GM12878 (cell line): Measurements from ENCODE around the gene SRGAP1. TPM values are rescaled to one million over a fixed set of nuclear protein-coding genes. Genes with fewer than 3 reads are reported as not detected.

ENCODE experiments used
- ATAC-seq: fragments of 200-7000 bp; cut with Tn5 transposase; 3 replicates; pipeline ENCODE4 v1.9.1; 2020; ENCODE audit warnings: mild to moderate bottlenecking, moderate library complexity
- BruUV-seq: library from RNA; stranded (reverse); fragments of 400-500 nt; replicated peaks from 2 replicates; lab custom pipeline; 2021; lab: Mats Ljungman, UMichigan
- CTCF ChIA-PET: fragments of 300-600 bp; sonication (Branson Sonifier 250); formaldehyde crosslinking; extraction: SDS; loops from one replicate; lab custom pipeline; 2021; ENCODE audit warnings: inconsistent platforms; lab: Yijun Ruan, JAX
- POLR2A ChIA-PET: fragments of 350-600 bp; formaldehyde crosslinking; extraction: SDS; loops from one replicate; lab custom pipeline; 2021; ENCODE audit warnings: inconsistent platforms; lab: Charles Lee
- RAD21 ChIA-PET: fragments of 300-600 bp; sonication (Branson Sonifier 250); formaldehyde crosslinking; loops from one replicate; lab custom pipeline; 2023; ENCODE audit warnings: antibody characterized with exemption; ENCODE audit not compliant: unreplicated experiment; lab: Charles Lee
- SMC1A ChIA-PET: fragments of 300-600 bp; sonication (Branson Sonifier 250); formaldehyde crosslinking; loops from one replicate; lab custom pipeline; 2023; ENCODE audit not compliant: unreplicated experiment, uncharacterized antibody; lab: Charles Lee
- DNase-seq: peaks from one replicate; pipeline ENCODE4 v3.0.0-alpha.2; 2011; ENCODE audit warnings: low read depth, low spot score
- FAIRE-seq: peaks from 3 replicates; lab custom pipeline; 2011; peaks lifted over from hg19 to GRCh38; lab: Jason Lieb, UNC
- H2AFZ ChIP-seq: 2 replicates; pipeline ENCODE4 v1.6.0; 2011; ENCODE audit warnings: low read depth, low read length, control low read depth; ENCODE audit not compliant: control insufficient read depth
- H3K27ac ChIP-seq: 2 replicates; pipeline ENCODE4 v1.5.1; 2011; ENCODE audit warnings: control low read depth; ENCODE audit not compliant: control insufficient read depth, insufficient read depth
- H3K27me3 ChIP-seq, 2 experiments: replicated peaks in 1 of 2; 2 replicates each; pipeline versions ENCODE4 v1.6.0 to v1.6.1; 2011; ENCODE audit warnings: low read length in 1 of 2; ENCODE audit not compliant: control insufficient read depth in 2 of 2, insufficient read depth in 2 of 2
- H3K36me3 ChIP-seq, 2 experiments: 2 replicates each; pipeline ENCODE4 v1.5.1; 2011; ENCODE audit warnings: low read length in 1 of 2; ENCODE audit not compliant: control insufficient read depth in 2 of 2, insufficient read depth in 2 of 2
- H3K4me1 ChIP-seq: 2 replicates; pipeline ENCODE4 v1.6.1; 2011; ENCODE audit warnings: mild to moderate bottlenecking, low read length, moderate library complexity, mixed read lengths; ENCODE audit not compliant: control insufficient read depth, insufficient read depth
- H3K4me2 ChIP-seq: 2 replicates; pipeline ENCODE4 v1.6.0; 2011; ENCODE audit warnings: control low read depth; ENCODE audit not compliant: control insufficient read depth, insufficient read depth
- H3K4me3 ChIP-seq: fragments of 200-600 bp; sonication (generic); 2 replicates; pipeline ENCODE4 v1.5.1; 2016
- H3K79me2 ChIP-seq: 2 replicates; pipeline ENCODE4 v1.6.0; 2011; ENCODE audit warnings: low read length; ENCODE audit not compliant: control insufficient read depth, insufficient read depth
- H3K9ac ChIP-seq: 2 replicates; pipeline ENCODE4 v1.8.0; 2011; ENCODE audit warnings: low read length, control low read depth, mixed read lengths; ENCODE audit not compliant: control insufficient read depth, insufficient read depth
- H3K9me3 ChIP-seq: replicated peaks from 3 replicates; pipeline ENCODE4 v1.5.1; 2011; ENCODE audit warnings: mild to moderate bottlenecking, low read length; ENCODE audit not compliant: control insufficient read depth, insufficient read depth
- H4K20me1 ChIP-seq: 2 replicates; pipeline ENCODE4 v1.6.0; 2011; ENCODE audit not compliant: control insufficient read depth, insufficient read depth
- RELB ChIP-seq: fragments of 450-650 bp; IDR thresholded peaks from 2 replicates; pipeline ENCODE4 v1.6.1; 2017; ENCODE audit warnings: low read depth, mild to moderate bottlenecking, moderate library complexity
- WGBS: methylation state at CpG from one replicate; pipeline ENCODE4 v1.1.6; 2016; ENCODE audit warnings: low lambda C conversion rate; ENCODE audit not compliant: insufficient replicate concordance, insufficient coverage; ENCODE audit errors: missing lambda C conversion rate; 5-methylcytosine and 5-hydroxymethylcytosine counted together
- in situ Hi-C: fragments of 300-500 bp; cut with MboI; formaldehyde crosslinking; loops from 9 replicates; pipeline ENCODE4 v1.14.3; 2018; ENCODE audit warnings: mixed read lengths
- intact Hi-C: fragments of 100-400 bp; cut with micrococcal nuclease; formaldehyde crosslinking; loops from one replicate; pipeline ENCODE4 v1.14.2; 2022; ENCODE audit not compliant: unreplicated experiment
- polyA plus RNA-seq, 11 experiments: library from polyadenylated mRNA; depleted of rRNA in 4 of 11; unstranded in 6 of 11; stranded (reverse) in 5 of 11; fragments of >200 nt; fragmentation: Nextera tagmentation in 4 of 11; fragmentation: Illumina TruSeq in 1 of 11; extraction: Ambion mirVana in 4 of 11; extraction: Trizol in 1 of 11; gene quantifications; 1 replicate in 1 of 11; 2 replicates in 10 of 11; pipeline versions ENCODE4 v1.2.1 to v1.2.3, GENCODE V29; 2011 to 2016; ENCODE audit warnings: inconsistent platforms in 2 of 11, missing spikeins in 2 of 11, low read depth in 1 of 11
- total RNA-seq, 4 experiments: library from RNA; depleted of rRNA in 3 of 4; stranded (reverse); fragments of >200 nt in 3 of 4; fragmentation: Illumina TruSeq in 1 of 4; extraction: Trizol in 1 of 4; gene quantifications; 2 replicates each; pipeline versions ENCODE4 v1.2.1 to v1.2.3, GENCODE V29; 2013 to 2021
- TF ChIP-seq, protein P1 (sequence below): fragments of 450-650 bp; IDR thresholded peaks from 2 replicates; pipeline ENCODE4 v1.6.1; 2017; ENCODE audit warnings: mild to moderate bottlenecking, moderate library complexity

Gene SRGAP1
- total and polyA plus RNA-seq, 10 of the 15 experiments (the other 5 are each of a cell fraction or from before 2014, with no cell fraction given) = 0.16 to 0.85 (median 0.46) TPM

DNA sequence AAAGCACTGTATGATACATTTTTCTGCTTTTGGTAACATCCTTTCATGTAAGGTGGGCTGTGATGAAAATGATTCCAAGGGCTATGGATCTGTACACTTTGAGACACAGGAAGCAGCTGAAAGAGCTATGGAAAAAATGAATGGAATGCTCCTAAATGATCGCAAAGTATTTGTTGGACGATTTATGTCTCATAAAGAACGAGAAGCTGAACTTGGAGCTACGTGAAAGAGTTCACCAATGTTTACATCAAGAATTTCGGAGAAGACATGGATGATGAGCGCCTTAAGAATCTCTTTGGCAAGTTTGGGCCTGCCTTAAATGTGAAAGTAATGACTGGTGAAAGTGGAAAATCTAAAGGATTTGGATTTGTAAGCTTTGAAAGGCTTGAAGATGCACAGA is 22.1 kb upstream of the SRGAP1 start:
- 74% methylated on average over 6 of the region's 6 CpGs for WGBS
- Histone ChIP-seq H4K20me1 (no peaks in the 10 kb centered on the region), H3K4me3 (no peak overlapping the region), H2AFZ (no peak overlapping the region), H3K9me3 (no peaks in the 10 kb centered on the region; the same call in 2 of the 3 replicates), H3K4me2 (no peak overlapping the region), H3K4me1 (no peaks in the 10 kb centered on the region), H3K27me3 (no peaks in the 10 kb centered on the region), H3K36me3 (no peaks in the 10 kb centered on the region), H3K9ac (no peak overlapping the region), H3K79me2 (no peaks in the 10 kb centered on the region), H3K27ac (no peak overlapping the region)
- SMC1A ChIA-PET = interaction anchor here (0.9 to 1.3 kb wide), 3 partner anchors 10 to 402 kb away, joined by 3 to 7 read pairs (median 5); no protein-coding TSS in a partner anchor
- no TSS peak for BruUV-seq
- in situ Hi-C loops = no loop called here
- intact Hi-C loops = no loop called here
- CTCF ChIA-PET = interaction anchor here (0.9 to 1.2 kb wide), 3 partner anchors 8 to 434 kb away, joined by 3 read pairs; no protein-coding TSS in a partner anchor
- POLR2A ChIA-PET = no interaction called here
- no peak for FAIRE-seq
- ATAC-seq = no peak
- TF ChIP-seq, protein P1, sequence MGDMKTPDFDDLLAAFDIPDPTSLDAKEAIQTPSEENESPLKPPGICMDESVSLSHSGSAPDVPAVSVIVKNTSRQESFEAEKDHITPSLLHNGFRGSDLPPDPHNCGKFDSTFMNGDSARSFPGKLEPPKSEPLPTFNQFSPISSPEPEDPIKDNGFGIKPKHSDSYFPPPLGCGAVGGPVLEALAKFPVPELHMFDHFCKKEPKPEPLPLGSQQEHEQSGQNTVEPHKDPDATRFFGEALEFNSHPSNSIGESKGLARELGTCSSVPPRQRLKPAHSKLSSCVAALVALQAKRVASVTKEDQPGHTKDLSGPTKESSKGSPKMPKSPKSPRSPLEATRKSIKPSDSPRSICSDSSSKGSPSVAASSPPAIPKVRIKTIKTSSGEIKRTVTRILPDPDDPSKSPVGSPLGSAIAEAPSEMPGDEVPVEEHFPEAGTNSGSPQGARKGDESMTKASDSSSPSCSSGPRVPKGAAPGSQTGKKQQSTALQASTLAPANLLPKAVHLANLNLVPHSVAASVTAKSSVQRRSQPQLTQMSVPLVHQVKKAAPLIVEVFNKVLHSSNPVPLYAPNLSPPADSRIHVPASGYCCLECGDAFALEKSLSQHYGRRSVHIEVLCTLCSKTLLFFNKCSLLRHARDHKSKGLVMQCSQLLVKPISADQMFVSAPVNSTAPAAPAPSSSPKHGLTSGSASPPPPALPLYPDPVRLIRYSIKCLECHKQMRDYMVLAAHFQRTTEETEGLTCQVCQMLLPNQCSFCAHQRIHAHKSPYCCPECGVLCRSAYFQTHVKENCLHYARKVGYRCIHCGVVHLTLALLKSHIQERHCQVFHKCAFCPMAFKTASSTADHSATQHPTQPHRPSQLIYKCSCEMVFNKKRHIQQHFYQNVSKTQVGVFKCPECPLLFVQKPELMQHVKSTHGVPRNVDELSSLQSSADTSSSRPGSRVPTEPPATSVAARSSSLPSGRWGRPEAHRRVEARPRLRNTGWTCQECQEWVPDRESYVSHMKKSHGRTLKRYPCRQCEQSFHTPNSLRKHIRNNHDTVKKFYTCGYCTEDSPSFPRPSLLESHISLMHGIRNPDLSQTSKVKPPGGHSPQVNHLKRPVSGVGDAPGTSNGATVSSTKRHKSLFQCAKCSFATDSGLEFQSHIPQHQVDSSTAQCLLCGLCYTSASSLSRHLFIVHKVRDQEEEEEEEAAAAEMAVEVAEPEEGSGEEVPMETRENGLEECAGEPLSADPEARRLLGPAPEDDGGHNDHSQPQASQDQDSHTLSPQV = no peak
- TF ChIP-seq RELB = no peak
- DNase-seq = no peak
- RAD21 ChIA-PET = interaction anchor here (1.4 kb wide), 1 partner anchor 20 kb away, joined by 3 read pairs; no protein-coding TSS in a partner anchor
